BE2C (cell line): Measurements from ENCODE around the gene SSTR5.
"Not testable (repeated sequence)": the region's sequence is repeated elsewhere in the genome, so short reads cannot be mapped to it uniquely, and the experiment has no call there.

Experiments used
- DNase-seq: peaks from one replicate; pipeline ENCODE4 v3.0.0-alpha.2; 2020
- H3K27me3 ChIP-seq: fragments of 250-450 bp; sonication (Bioruptor Pico); 2 replicates; pipeline ENCODE4 v1.5.1; 2020; ENCODE audit warnings: mild to moderate bottlenecking
- H3K36me3 ChIP-seq: fragments of 250-450 bp; sonication (Bioruptor Pico); 2 replicates; pipeline ENCODE4 v1.5.1; 2020; ENCODE audit warnings: mild to moderate bottlenecking
- H3K4me1 ChIP-seq: fragments of 250-450 bp; sonication (Bioruptor Pico); 2 replicates; pipeline ENCODE4 v1.5.1; 2020
- H3K4me3 ChIP-seq: 2 replicates; pipeline ENCODE4 v1.5.1; 2011; ENCODE audit warnings: low read depth, low read length
- H3K9me3 ChIP-seq: fragments of 250-450 bp; sonication (Bioruptor Pico); 2 replicates; pipeline ENCODE4 v1.5.1; 2020
- TF ChIP-seq, protein P1 (sequence below): IDR thresholded peaks from 2 replicates; pipeline ENCODE4 v1.5.1; 2012; ENCODE audit warnings: mild to moderate bottlenecking, low read depth, low read length

SSTR5 gene

GRCh38 chr16:1082266-1082951 is 9.9 kb downstream of the SSTR5 start:
- TF ChIP-seq, protein P1, sequence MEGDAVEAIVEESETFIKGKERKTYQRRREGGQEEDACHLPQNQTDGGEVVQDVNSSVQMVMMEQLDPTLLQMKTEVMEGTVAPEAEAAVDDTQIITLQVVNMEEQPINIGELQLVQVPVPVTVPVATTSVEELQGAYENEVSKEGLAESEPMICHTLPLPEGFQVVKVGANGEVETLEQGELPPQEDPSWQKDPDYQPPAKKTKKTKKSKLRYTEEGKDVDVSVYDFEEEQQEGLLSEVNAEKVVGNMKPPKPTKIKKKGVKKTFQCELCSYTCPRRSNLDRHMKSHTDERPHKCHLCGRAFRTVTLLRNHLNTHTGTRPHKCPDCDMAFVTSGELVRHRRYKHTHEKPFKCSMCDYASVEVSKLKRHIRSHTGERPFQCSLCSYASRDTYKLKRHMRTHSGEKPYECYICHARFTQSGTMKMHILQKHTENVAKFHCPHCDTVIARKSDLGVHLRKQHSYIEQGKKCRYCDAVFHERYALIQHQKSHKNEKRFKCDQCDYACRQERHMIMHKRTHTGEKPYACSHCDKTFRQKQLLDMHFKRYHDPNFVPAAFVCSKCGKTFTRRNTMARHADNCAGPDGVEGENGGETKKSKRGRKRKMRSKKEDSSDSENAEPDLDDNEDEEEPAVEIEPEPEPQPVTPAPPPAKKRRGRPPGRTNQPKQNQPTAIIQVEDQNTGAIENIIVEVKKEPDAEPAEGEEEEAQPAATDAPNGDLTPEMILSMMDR, result no peak
- Histone ChIP-seq H3K4me1 (peaks cover 10% of the 10 kb centered on the region), H3K4me3 (no peak overlapping the region), H3K27me3 (peaks cover 67% of the 10 kb centered on the region), H3K36me3 (no peaks in the 10 kb centered on the region), H3K9me3 (peaks cover 6% of the 10 kb centered on the region; the same call in 1 of the 2 replicates)
- DNase-seq, result no peak

- no peaks in the 10 kb centered on the region for H3K36me3 ChIP-seq
- TF ChIP-seq, protein P1, result no peak
- no peak for DNase-seq
- H3K4me3 ChIP-seq, result no peak overlapping the region
- peaks cover 9% of the 10 kb centered on the region for H3K4me1 ChIP-seq
- H3K27me3 ChIP-seq, result peaks cover 70% of the 10 kb centered on the region
- peaks cover 6% of the 10 kb centered on the region; the same call in 1 of the 2 replicates for H3K9me3 ChIP-seq
Measured at GRCh38 chr16:1082952-1083675, 10.6 kb downstream of the SSTR5 start.

DNA sequence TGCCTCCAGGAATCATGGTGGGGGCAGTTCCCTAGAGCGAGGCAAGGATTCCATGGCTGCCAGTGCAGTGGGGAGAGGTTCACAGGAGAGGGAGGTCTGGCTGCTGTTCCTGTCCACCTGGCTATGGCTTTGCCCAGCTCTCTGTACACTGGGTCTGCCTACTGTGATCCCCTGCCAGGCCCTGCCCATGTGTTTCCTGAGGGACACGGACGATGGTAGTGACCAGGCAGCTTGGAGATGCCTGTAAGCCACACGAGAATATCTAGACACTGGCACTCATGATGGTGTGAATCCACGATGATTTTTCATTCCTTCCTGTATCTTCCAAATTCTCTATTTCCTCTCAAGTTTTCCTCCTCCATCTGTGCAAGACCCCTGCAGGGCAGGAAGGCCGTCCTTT is 12.4 kb downstream of the SSTR5 start:
- Histone ChIP-seq H3K4me1 (no peaks in the 10 kb centered on the region; the same call in 1 of the 2 replicates), H3K27me3 (peaks cover 70% of the 10 kb centered on the region), H3K4me3 (no peak overlapping the region), H3K36me3 (no peaks in the 10 kb centered on the region), H3K9me3 (peaks cover 6% of the 10 kb centered on the region; the same call in 1 of the 2 replicates)
- DNase-seq, result no peak
- TF ChIP-seq, protein P1, result no peak

DNA sequence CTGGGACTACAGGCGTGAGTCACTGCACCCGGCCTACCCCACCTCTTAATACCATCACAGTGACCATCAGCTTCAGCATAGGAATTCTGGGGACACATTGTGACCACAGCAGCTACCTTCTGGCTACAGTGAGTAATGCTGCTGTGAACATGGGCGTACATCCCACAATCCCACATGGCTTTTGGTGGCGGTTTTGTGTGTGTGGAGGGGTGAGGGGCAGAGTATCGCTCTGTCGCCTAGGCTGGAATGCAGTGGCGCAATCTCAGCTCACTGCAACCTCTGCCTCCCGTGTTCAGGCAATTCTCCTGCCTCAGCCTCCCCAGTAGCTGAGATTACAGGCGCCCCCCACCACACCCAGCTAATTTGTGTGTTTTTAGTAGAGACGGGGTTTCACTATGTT is 13.9 kb downstream of the SSTR5 start:
- H3K4me1 ChIP-seq, H3K9me3 ChIP-seq, H3K36me3 ChIP-seq, H3K4me3 ChIP-seq, DNase-seq: not testable (repeated sequence)
- peaks cover 67% of the 10 kb centered on the region for H3K27me3 ChIP-seq

DNA sequence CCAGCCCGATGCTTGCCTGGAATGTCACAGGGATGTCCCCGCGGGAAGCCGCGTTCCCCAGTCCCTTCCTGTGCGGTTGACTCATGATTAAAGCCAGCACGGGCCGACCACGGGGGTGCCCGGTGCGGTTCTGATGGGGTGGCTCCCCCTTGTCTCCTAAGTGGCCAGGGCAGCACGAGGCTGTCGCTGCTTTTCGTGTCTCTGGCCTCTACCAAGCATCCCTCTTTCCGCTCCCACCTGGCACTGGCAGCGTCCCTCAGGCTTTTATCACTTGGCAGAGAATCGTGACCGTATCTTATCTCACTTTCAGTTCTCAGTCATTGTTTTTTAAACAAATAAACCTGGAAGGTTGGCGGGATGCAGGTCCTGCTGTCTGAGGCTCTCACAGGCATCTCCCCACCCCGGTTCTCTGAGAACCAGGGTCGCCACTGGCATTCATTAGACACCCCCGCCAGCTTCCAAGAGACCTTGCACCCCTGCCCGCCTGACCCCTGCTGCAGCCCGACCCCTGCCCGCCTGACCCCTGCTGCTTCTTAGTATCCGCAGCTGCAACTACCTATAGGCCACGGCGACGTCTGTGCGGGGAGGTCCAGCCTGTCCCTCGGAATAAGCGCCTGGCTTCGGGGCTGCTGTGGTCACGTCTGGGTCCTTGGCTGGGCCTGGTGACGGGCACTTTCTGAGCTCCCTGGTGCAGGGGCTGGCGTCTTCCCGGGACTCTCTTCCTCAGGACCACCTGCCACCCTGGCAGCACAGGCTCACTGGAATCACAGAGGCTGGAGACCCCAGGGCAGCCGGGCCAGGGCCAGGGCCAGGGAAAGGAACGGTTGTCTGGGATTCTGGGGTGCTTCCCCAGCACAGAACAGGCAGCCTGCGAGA is 16.0 kb downstream of the SSTR5 start:
- peaks cover 6% of the 10 kb centered on the region for H3K9me3 ChIP-seq
- no peaks in the 10 kb centered on the region; the same call in 1 of the 2 replicates for H3K4me1 ChIP-seq
- TF ChIP-seq, protein P1, result no peak
- DNase-seq, result no peak
- peaks cover 53% of the 10 kb centered on the region for H3K27me3 ChIP-seq
- H3K4me3 ChIP-seq, result no peak overlapping the region
- H3K36me3 ChIP-seq, result no peaks in the 10 kb centered on the region

DNA sequence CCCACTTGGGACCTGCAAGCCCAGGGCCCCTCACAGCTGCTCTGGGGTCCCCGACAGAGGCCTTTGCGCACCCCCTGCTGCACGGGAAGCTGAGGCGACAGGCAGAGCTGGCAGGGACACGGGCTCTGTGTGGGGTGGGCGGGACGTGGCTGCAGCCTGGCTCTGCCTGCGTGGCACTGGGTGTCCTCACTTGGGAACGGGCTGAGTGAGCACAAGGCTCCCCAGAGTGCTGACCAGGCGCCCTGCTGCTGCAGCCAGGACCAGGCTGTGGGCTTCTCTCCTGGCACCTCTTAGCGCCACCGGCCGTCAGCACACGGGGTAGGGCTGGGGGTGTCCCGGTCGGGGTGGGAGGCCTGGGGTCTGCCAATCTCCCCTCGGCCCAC is 16.9 kb downstream of the SSTR5 start:
- H3K4me1 ChIP-seq, result no peaks in the 10 kb centered on the region; the same call in 1 of the 2 replicates
- no peak overlapping the region for H3K4me3 ChIP-seq
- no peaks in the 10 kb centered on the region for H3K36me3 ChIP-seq
- no peak for DNase-seq
- TF ChIP-seq, protein P1, result no peak
- H3K27me3 ChIP-seq, result peaks cover 62% of the 10 kb centered on the region
- H3K9me3 ChIP-seq, result peaks cover 6% of the 10 kb centered on the region
